Measurements from ENCODE around the gene MTUS2. TPM values are rescaled to one million over a fixed set of nuclear protein-coding genes. Genes with fewer than 3 reads are reported as not detected.

MTUS2 gene
- total and polyA plus RNA-seq, 9 of the 15 experiments (the other 6 are each of a cell fraction or from before 2014, with no cell fraction given): 0.01 to 0.28 (median 0.06) TPM; not detected in 1

- H3K79me2 ChIP-seq (ENCODE audit: control insufficient read depth, insufficient read depth, low read length): no peaks in the 10 kb centered on the region
- FAIRE-seq: no peak
- TF ChIP-seq SP2 (IDR thresholded peaks at IDR 0.05; ENCODE audit: extremely low read depth, low read depth, low read length, poor library complexity, severe bottlenecking) (no peak), CREB5 (CRISPR knock-in tag; IDR thresholded peaks at IDR 0.05) (no peak), POLR2AphosphoS2 (IDR thresholded peaks at IDR 0.05; ENCODE audit: low read length) (no peak), TAF7 (tag; IDR thresholded peaks at IDR 0.05) (no peak), RAD21 (CRISPR knock-in tag; conservative IDR thresholded peaks at IDR 0.05 in 1 of 2, IDR thresholded peaks at IDR 0.05 in 1 of 2) (peak in 1 of 2 experiments; percentile 40; a peak in 2 of 4 replicates), TOE1 (IDR thresholded peaks at IDR 0.05; ENCODE audit: borderline replicate concordance) (no peak), TOE1 (CRISPR knock-in tag; IDR thresholded peaks at IDR 0.05; ENCODE audit: borderline replicate concordance, low read depth) (no peak), RERE (CRISPR knock-in tag; IDR thresholded peaks at IDR 0.05; ENCODE audit: borderline replicate concordance) (no peak), RBM25 (IDR thresholded peaks at IDR 0.05; ENCODE audit: low read depth, low read length, severe bottlenecking) (no peak), CTCF (IDR thresholded peaks at IDR 0.05 in 2 of 3, conservative IDR thresholded peaks at IDR 0.05 in 1 of 3; ENCODE audit: insufficient read depth in 2 of 3, low read depth in 1 of 3, low read length in 3 of 3) (peak; percentile 20 to 52 (median 30); a peak in 3 of 6 replicates), ZFP30 (CRISPR knock-in tag; IDR thresholded peaks at IDR 0.05; ENCODE audit: borderline replicate concordance) (no peak)
Measured at GRCh38 chr13:29369060-29369743, 549.1 kb downstream of the MTUS2 start.

More at GRCh38 chr13:29369060-29369743, 549.1 kb downstream of the MTUS2 start:
- Histone ChIP-seq H4K20me1 (replicated peaks; ENCODE audit: control insufficient read depth, insufficient read depth, low read length) (no peaks in the 10 kb centered on the region), H3K36me3 (ENCODE audit: control insufficient read depth, insufficient read depth, low read length) (no peaks in the 10 kb centered on the region), H3K27ac (ENCODE audit: extremely low read depth, low read depth, low read length) (no peak overlapping the region), H3K4me3 (no peak overlapping the region), H3K9ac (ENCODE audit: insufficient read depth in 1 of 2, low read depth in 2 of 2, low read length in 2 of 2) (no peak overlapping the region), H3K27me3 (ENCODE audit: control insufficient read depth in 2 of 2, insufficient read depth in 2 of 2, low read length in 2 of 2) (no peaks in the 10 kb centered on the region), H3K9me1 (ENCODE audit: control insufficient read depth, insufficient read depth, low read length) (no peaks in the 10 kb centered on the region), H3K9me3 (replicated peaks; ENCODE audit: control insufficient read depth, insufficient read depth, low read depth, low read length) (no peaks in the 10 kb centered on the region), H3K4me1 (replicated peaks in 1 of 2; ENCODE audit: control insufficient read depth in 2 of 2, insufficient read depth in 2 of 2, low read length in 2 of 2) (no peaks in the 10 kb centered on the region), H3K4me2 (ENCODE audit: insufficient read depth, low read length) (no peak overlapping the region), H2AFZ (ENCODE audit: low read depth, low read length) (no peak overlapping the region)
- intact Hi-C loops (cut with micrococcal nuclease) (loop anchor here (10.0 kb wide), 2 partner anchors 106 to 564 kb away; no protein-coding TSS in a partner anchor), in situ Hi-C loops (cut with MboI) (loop anchor here (25.0 kb wide), 1 partner anchor 557 kb away; the partner anchor contains the start of gene MTUS2)
- ATAC-seq (no peak), DNase-seq (ENCODE audit: extremely low read depth in 1 of 4, low spot score in 3 of 4) (peak in 1 of 4 experiments; percentile 18)
- 3% methylated on average over 8 of the region's 8 CpGs for WGBS (ENCODE audit: insufficient coverage, low coverage, missing lambda C conversion rate)
- CTCF ChIA-PET (ENCODE audit: low intra/inter-chr PET ratio): interaction anchor here (0.8 kb wide), 1 partner anchor 549 kb away, joined by 3 read pairs; the partner anchor contains the start of gene MTUS2
- no TSS peak for BruUV-seq (replicated peaks)
- POLR2A ChIA-PET: no interaction called here

All from K562 (cell line).